Vagina (tissue), 2 donors: ENCODE measurements around the gene ZNF331. TPM values are rescaled to one million over a fixed set of nuclear protein-coding genes. Genes with fewer than 3 reads are reported as not detected.
A peak's percentile ranks its signal among the peaks of the same experiment; 100 is the strongest.

Experiments
- DNase-seq, 2 donors: peaks; one replicate each; pipeline ENCODE4 v3.0.0-alpha.2; 2017; ENCODE audit errors: extremely low spot score in 2 of 2
- H3K27ac ChIP-seq: fragments of 200-600 bp; sonication (generic); one replicate; pipeline ENCODE4 v1.5.1; 2019
- H3K27me3 ChIP-seq: fragments of 200-600 bp; sonication (generic); one replicate; pipeline ENCODE4 v1.5.1; 2019
- H3K36me3 ChIP-seq, 2 donors: fragments of 200-600 bp; sonication (generic); one replicate each; pipeline ENCODE4 v1.5.1; 2017 to 2019
- H3K4me1 ChIP-seq: fragments of 200-600 bp; sonication (generic); one replicate; pipeline ENCODE4 v1.5.1; 2019
- H3K4me3 ChIP-seq, 2 donors: fragments of 200-600 bp; sonication (generic); 1 replicate in 1 of 2; 2 replicates in 1 of 2; pipeline ENCODE4 v1.5.1; 2016 to 2019
- H3K9me3 ChIP-seq: fragments of 200-600 bp; sonication (generic); one replicate; pipeline ENCODE4 v1.5.1; 2019
- CTCF ChIP-seq, 3 experiments: fragments of 450-650 bp in 2 of 3; fragments of 200-600 bp in 1 of 3; sonication (generic) in 1 of 3; IDR thresholded peaks; one replicate each; pipeline ENCODE4 v1.5.1; 2017 to 2019; ENCODE audit warnings: antibody characterized with exemption in 3 of 3, mild to moderate bottlenecking in 2 of 3, moderate library complexity in 2 of 3
- POLR2A ChIP-seq, 2 donors: fragments of 450-650 bp; IDR thresholded peaks; one replicate each; pipeline ENCODE4 v1.6.1; 2017; ENCODE audit warnings: antibody characterized with exemption in 2 of 2, mild to moderate bottlenecking in 2 of 2, moderate library complexity in 2 of 2
- POLR2AphosphoS5 ChIP-seq, 2 donors: sonication (generic); formaldehyde crosslinking; IDR thresholded peaks; one replicate each; pipeline ENCODE4 v1.9.0; 2017; ENCODE audit warnings: antibody characterized with exemption in 2 of 2, mild to moderate bottlenecking in 2 of 2, low read depth in 1 of 2; ENCODE audit not compliant: insufficient read depth in 1 of 2
- intact Hi-C: fragments of 100-400 bp; cut with DNase I; formaldehyde crosslinking; loops from one replicate; pipeline ENCODE4 v1.15.1; 2023
- total RNA-seq: library from RNA; depleted of rRNA; stranded (reverse); fragments of >200 nt; gene quantifications from one replicate; pipeline ENCODE4 v1.2.3, GENCODE V29; 2016

Gene ZNF331
- total RNA-seq, 1 donor from 2014 or later, result 72.7 TPM

GRCh38 chr19:53518121-53518520 lies 19.8 kb upstream of the ZNF331 start:
- H3K27me3 ChIP-seq, result no peaks in the 10 kb centered on the region
- peaks cover 11% of the 10 kb centered on the region for H3K4me1 ChIP-seq
- H3K4me3 ChIP-seq, result no peak overlapping the region
- no peak overlapping the region for H3K27ac ChIP-seq
- intact Hi-C loops, result no loop called here
- H3K36me3 ChIP-seq, result no peaks in the 10 kb centered on the region
- DNase-seq, result no peak
- TF ChIP-seq POLR2A (IDR thresholded peaks at IDR 0.05) (no peak), POLR2AphosphoS5 (IDR thresholded peaks at IDR 0.05; ENCODE audit: insufficient read depth in 1 of 2, low read depth in 1 of 2) (no peak), CTCF (IDR thresholded peaks at IDR 0.05) (no peak)
- H3K9me3 ChIP-seq, result no peaks in the 10 kb centered on the region

GRCh38 chr19:53518716-53519115 lies 19.2 kb upstream of the ZNF331 start:
- Histone ChIP-seq H3K4me1 (peaks cover 11% of the 10 kb centered on the region), H3K4me3 (no peak overlapping the region), H3K27ac (no peak overlapping the region), H3K36me3 (no peaks in the 10 kb centered on the region), H3K27me3 (no peaks in the 10 kb centered on the region), H3K9me3 (no peaks in the 10 kb centered on the region)
- intact Hi-C loops, result no loop called here
- DNase-seq, result no peak
- TF ChIP-seq POLR2A (IDR thresholded peaks at IDR 0.05) (no peak), CTCF (IDR thresholded peaks at IDR 0.05) (no peak), POLR2AphosphoS5 (IDR thresholded peaks at IDR 0.05; ENCODE audit: insufficient read depth in 1 of 2, low read depth in 1 of 2) (no peak)

- intact Hi-C loops, result no loop called here
- Histone ChIP-seq H3K4me1 (peaks cover 11% of the 10 kb centered on the region), H3K9me3 (no peaks in the 10 kb centered on the region), H3K27ac (peak overlapping the region; percentile 78), H3K27me3 (no peaks in the 10 kb centered on the region), H3K4me3 (no peak overlapping the region), H3K36me3 (no peaks in the 10 kb centered on the region)
- no peak for DNase-seq
- no peak for TF ChIP-seq POLR2A (IDR thresholded peaks at IDR 0.05)
- TF ChIP-seq CTCF (IDR thresholded peaks at IDR 0.05), result no peak
- TF ChIP-seq POLR2AphosphoS5 (IDR thresholded peaks at IDR 0.05; ENCODE audit: insufficient read depth in 1 of 2, low read depth in 1 of 2), result no peak
Observed at GRCh38 chr19:53519446-53519845, 18.5 kb upstream of the ZNF331 start.

- Histone ChIP-seq H3K27me3 (no peaks in the 10 kb centered on the region), H3K27ac (peak overlapping the region; percentile 78), H3K4me3 (peak overlapping the region; percentile 50 to 54), H3K4me1 (peaks cover 11% of the 10 kb centered on the region), H3K9me3 (no peaks in the 10 kb centered on the region), H3K36me3 (no peaks in the 10 kb centered on the region)
- TF ChIP-seq POLR2AphosphoS5 (IDR thresholded peaks at IDR 0.05; ENCODE audit: insufficient read depth in 1 of 2, low read depth in 1 of 2) (no peak), POLR2A (IDR thresholded peaks at IDR 0.05) (no peak), CTCF (IDR thresholded peaks at IDR 0.05) (no peak)
- no peak for DNase-seq
- intact Hi-C loops, result no loop called here
Observed at GRCh38 chr19:53520163-53520546, 17.8 kb upstream of the ZNF331 start.

- Histone ChIP-seq H3K27me3 (no peaks in the 10 kb centered on the region), H3K27ac (peak overlapping the region; percentile 78), H3K9me3 (no peaks in the 10 kb centered on the region), H3K4me1 (peaks cover 11% of the 10 kb centered on the region), H3K36me3 (no peaks in the 10 kb centered on the region), H3K4me3 (peak overlapping the region; percentile 50 to 54)
- intact Hi-C loops, result no loop called here
- DNase-seq, result peak in 1 of 2 donors; percentile 99
- TF ChIP-seq POLR2AphosphoS5 (IDR thresholded peaks at IDR 0.05; ENCODE audit: insufficient read depth in 1 of 2, low read depth in 1 of 2) (peak; percentile 90 to 100), POLR2A (IDR thresholded peaks at IDR 0.05) (no peak)
Observed at GRCh38 chr19:53520547-53521372, 17.2 kb upstream of the ZNF331 start.
